ENCODE results near the gene ACIN1.
A peak's percentile ranks its signal among the peaks of the same experiment; 100 is the strongest.

Gene ACIN1

DNA sequence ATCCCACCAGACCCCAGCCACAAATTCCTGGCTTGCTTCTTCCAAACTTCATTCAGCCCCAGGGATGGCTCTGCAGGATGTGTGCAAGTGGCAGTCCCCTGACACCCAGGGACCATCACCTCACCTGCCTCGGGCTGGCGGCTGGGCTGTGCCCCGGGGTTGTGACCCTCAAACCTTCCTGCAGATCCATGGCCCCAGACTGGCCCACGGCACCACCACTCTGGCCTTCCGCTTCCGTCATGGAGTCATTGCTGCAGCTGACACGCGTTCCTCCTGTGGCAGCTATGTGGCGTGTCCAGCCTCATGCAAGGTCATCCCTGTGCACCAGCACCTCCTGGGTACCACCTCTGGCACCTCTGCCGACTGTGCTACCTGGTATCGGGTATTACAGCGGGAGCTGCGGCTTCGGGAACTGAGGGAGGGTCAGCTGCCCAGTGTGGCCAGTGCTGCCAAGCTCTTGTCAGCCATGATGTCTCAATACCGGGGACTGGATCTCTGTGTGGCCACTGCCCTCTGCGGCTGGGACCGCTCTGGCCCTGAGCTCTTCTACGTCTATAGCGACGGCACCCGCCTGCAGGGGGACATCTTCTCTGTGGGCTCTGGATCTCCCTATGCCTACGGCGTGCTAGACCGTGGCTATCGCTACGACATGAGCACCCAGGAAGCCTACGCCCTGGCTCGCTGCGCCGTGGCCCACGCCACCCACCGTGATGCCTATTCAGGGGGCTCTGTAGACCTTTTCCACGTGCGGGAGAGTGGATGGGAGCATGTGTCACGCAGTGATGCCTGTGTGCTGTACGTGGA lies 52.6 kb downstream of the ACIN1 start, which contains the start of gene PSMB11:
Gene PSMB11 (plus strand): TSS at position 51 of the 804 bp plus-strand sequence. CDS start 14 bp downstream, at position 65.
- DNase-seq (ENCODE audit: low spot score): no peak

DNA sequence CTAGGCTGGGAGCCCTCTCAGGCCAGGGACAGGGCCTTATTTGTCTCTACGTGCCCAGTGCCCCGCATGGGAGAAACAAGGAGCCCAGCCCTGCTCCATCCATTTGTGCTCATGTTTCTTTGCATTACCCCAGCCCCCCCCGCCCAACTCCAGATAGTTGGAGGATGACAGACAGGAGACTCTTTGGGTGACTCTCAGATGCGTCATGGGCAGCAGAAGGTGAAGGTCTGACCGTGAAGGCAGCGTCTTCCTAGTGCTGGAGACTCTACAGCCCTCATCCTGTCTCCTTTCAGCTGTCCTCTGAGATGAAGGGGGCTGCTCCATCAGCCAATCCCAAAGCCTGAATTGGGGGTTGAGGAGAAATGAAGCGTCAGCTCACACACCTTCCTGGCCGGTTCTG lies 53.2 kb downstream of the ACIN1 start:
- no peak for DNase-seq (ENCODE audit: low spot score)

DNA sequence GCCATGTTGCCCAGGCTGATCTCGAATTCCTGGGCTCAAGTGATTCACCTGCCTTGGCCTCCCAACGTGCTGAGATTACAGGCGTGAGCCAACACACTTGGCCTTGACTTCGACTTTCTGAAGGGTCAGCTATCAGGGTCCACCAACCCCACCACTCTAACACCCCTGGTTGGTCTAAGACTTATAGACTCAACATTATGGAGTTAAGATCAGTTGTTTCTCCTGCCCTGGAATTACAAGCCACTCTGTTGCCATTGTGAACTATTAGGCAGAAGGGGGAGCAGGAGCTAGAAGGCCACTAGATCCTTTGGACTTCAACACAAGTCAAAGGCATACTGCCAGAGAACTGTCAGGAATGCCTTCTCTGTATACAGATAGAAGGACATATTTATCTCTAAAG lies 54.8 kb downstream of the ACIN1 start:
- DNase-seq (ENCODE audit: low spot score): no peak

DNA sequence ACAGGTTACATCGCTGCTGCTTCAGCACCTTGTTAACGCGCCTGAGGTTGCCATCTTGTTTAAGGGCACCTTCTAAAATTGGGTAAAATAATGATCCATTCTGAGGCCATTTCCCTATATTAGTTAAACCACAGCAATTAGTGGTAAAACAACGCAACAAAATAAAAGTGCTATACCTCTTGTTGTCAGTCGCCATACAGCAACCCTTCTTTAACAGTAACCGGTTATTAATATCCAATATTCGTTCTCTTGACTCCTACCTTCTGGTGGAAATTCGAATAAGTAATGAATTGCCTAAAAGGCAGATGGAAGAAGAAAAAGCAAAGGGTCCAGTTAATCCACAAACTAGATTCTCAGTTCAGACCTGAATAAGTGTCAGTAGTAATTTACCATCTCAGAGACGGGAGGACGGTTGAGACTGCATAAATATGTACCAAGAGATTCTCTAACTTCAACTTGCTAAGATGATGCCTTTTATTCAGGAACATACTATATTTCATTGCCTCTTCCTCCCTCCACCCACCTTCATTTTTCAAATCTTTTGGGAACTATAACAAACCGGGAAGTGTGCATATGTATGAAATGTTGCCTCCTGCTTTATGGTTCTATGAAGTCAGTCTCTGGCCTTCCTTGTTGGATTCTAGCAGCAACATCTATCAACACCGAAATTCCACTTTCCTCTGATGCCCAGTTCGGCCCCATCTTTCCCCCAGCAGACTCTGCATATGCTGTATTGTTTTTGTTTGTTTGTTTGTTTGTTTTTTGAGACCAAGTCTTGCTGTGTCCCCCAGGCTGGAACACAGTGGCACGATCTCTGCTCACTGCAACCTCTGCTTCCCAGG lies 59.4 kb downstream of the ACIN1 start:
- no peak for DNase-seq (ENCODE audit: low spot score)

DNA sequence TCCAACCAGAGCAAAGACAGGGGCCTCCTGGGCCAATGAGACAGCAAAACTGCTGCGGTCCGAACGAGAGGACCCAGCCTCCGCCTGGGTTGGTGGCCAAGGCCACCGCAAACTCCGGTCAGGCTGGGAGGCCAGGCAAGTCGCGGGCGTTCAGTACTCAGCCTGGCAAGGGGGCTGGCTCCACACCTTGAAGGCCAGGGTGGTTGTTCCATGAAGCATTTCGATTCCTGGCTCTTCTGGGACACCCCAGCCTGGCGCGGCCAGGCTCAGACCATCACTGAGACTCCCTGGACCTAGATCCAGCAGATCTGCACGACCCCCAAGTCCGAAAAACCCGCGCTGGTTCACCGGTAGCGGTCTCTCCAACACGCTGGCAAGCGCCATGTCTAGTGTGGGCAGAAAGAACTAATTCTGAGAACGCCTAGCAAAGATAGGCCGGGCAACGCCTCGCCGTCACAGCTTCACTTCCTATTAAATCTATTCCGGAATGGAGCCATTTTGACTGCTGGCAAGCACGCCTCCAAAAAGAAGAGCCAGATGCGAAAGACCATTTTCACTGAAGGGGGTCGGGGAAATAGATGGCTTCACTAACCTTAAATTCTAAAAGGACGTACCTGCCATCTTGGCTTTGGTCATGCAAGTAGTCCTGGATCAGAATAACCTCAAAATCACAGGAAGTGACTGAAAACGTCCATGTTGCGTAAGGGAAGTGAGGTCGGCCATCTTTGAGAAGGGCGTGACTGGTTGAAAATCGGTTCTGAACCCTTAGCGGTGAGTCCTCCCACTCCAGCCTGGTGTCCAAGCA lies 60.2 kb downstream of the ACIN1 start, which contains the start of gene PSMB5:
Gene PSMB5 (minus strand): TSS at position 403 of the 805 bp plus-strand sequence. CDS start 19 bp downstream, at position 384.
- peak; percentile 95 for DNase-seq (ENCODE audit: low spot score)

DNA sequence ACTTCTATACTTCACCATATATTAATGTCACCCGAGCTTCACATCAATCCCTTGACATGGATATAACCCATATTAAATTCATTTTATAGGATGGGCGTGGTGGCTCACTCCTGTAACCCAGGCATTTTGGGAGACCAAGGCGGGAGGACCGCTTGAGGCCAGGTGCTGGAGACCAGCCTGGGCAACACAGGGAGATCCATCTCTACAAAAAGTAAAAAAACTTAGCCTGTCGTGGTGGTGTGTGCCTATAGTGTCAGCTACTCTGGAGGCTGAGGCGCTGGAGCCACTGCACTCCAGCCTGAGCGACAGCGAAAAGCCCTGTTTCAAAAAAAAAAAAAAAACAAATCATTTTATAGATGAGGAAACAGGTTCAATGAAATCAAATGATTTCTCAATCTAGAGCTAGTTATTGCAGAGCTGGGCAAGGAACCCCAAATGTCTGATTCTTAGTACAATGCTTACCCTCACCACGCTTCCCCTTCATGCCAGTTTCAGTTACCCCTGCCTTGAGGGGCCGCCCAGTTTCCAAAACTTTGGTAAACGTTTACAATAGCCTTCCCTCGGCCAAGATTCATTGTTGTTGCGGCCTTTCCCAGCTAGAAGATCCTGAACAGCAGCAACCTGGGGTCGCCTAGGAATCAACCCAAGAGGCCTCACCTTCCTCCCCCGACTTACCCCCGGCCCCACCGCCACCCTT lies 61.0 kb downstream of the ACIN1 start:
- DNase-seq (ENCODE audit: low spot score): no peak

DNA sequence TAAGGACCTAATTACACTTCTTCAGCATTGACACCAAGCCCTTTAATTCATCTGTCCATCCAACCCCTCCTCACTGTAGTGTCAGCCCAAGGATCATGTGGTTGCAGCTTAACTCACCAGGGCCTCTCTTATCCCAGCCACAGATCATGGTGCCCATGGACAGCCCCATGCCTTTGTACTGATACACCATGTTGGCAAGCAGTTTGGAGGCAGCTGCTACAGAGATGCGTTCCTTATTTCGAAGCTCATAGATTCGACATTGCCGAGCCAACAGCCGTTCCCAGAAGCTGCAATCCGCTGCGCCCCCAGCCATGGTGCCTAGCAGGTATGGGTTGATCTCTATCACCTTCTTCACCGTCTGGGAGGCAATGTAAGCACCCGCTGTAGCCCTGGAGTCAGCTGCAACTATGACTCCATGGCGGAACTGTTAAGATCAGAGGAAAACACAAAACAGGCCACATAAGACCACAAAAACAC lies 61.6 kb downstream of the ACIN1 start:
- no peak for DNase-seq (ENCODE audit: low spot score)

DNA sequence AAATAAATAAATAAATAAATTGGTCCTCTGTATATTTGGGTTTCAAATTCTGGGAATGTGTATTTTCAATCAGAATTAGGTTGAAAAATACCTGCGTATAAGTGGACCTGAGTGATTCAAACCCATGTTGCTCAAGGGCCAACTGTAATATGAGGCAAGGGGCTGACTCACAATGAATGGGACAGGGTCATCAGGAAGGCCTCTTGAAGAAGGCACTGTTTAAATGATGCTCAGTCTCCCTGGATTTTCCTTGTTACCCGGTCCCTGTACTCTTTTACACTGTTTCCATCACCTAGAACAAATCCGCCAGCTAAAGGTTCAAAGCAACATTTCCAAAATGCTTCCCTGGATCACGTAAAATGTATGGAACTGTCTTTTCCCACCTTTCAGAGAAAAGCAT lies 64.0 kb downstream of the ACIN1 start:
- no peak for DNase-seq (ENCODE audit: low spot score)

DNA sequence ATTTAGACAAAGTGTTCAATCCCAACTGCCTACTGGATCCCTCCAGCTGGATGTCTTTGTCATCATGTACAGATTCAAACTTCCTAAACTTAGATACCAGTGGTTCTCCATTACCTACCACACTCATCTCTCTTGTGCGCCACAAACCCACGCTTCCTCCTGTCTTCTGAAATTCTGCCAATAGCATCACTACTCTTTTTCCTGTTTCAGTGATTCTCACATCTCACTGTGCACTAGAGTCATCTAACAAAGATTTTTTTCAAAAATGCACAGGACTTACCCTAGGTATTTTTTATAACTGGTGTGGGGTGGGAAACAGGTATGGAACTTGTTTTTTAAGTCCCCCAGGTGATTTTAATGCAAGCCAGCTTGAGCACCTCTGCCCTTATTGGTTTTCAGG lies 66.1 kb downstream of the ACIN1 start:
- no peak for DNase-seq (ENCODE audit: low spot score)

DNA sequence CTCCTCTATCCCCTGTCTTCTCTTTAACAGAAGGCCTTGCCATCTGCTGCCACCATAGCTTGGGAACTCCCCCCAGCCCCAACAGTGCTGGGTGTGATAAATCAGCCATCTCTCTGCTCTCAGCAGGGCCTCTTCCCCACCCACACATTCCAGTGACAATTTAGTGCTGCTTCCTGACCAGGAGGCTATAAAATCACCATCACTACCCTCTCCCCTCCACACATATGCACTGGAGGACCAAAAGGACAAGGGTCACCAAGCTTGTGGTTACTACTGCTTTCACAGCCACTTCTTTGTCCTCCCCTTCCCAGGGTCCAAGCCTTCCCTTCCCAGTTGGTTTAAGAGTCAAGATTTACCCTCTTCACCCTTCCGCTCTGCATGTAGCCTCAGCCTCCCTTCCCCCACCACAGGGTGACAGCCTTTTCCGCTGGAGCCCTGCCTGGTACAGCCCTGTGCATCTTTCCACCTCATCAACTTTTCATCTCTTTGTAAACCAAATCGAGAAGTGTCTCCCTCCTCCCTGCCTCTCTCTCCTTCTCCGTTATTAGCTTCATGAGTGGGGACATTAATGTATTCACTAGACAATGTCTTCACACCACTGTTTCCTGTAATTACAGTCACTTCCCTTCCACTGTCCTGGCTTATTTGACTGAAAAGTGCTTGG lies 69.7 kb downstream of the ACIN1 start:
- no peak for DNase-seq (ENCODE audit: low spot score)

DNA sequence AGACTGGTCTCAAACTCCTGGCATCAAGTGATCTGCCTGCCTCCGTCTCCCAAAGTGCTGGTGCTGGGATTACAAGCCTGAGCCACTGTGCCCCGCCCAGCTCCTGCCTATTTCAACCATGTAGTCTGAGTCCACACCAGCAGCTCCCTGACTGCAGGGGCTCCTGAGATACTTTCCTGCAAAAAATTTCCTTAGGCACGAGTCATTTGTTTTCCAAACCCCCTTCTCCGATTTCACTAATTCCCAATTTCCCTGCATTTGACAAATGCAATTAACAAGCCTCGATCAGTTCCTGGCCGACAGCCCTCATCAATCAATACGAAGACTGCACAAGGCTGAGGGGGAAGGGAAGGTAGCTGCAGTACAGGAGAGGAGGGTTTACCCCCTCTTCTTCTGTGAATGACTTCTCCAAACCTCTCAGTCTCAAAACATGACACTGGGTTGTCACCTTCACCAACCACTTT lies 70.3 kb downstream of the ACIN1 start:
- DNase-seq (ENCODE audit: low spot score): no peak

DNA sequence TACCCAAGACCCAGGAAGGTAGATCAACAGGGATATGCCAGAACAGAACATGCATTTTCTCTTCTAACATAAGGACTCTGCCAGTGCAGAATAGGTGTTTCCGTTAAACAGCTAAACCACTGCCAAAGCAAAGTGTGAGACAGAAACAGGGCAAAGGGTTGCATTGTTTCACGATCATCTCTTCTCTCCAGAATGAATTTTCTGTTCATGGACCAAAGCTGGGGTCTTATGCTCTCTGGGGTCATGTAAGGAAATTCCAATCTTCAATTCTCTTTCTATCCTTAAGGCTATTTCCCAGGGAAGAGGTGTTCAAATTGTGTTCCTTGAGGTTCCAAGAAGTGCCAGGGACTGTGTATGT lies 71.2 kb downstream of the ACIN1 start:
- DNase-seq (ENCODE audit: low spot score): no peak

DNA sequence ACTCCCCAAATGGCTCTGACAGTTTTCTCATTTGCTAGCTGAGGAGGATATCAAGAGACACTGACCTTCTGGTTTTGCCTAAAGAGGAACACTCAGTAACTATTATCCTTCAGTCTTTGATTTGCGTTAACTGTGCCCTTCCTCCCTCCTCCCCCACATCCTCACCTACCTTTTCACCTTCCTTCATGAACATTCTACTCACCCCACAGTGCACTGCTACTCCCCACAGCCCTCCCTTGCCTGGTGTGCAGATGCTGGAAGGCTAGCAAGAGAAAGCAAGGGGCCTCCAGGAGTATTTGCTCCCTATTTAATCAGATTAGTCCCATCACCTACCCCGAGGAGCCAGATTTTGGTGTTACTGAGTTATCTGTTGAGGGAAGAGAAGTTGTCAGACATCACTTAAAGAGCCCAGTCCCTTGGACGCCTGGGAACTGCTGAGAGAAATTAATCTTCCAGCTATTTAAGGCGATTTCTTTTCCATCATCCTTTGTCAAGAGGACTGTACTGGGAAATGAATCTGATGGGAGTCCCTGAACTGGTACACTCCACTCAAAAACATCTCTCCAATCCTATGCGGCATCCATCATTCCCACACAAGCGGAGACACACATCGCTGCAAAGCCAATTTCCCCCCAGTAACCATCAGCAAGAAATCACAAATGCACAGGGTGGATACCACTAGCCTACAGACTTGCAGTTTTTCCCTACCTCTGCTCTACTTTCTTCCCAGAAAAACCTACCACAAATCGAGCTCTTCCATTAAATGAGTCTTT lies 71.7 kb downstream of the ACIN1 start:
- no peak for DNase-seq (ENCODE audit: low spot score)

DNA sequence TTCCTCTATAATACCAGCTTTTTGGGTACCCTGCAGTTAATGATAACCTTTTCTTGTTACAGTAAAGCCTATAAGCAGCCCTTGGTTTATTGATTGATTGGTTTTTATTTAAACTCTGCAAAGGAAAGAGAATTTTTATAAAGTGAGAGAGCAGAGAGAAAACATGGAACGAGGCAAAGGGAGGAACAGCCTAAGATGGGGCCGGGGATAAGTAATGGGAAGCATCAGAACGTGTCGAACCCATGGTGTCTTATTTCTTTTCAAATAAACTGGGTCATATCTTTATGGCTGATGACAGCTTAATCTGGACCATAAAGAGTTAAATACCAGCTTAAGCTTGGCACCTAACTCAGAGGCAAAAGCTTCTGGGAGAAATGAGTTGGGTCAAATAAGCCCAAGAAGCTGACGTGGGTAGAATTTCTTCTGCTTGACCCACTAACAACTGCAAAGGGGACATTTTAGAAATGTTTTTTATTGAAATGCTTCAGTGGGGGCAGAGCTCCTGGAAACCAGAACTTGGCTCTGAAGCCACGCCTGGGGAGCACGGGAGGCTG lies 73.0 kb downstream of the ACIN1 start:
- no peak for DNase-seq (ENCODE audit: low spot score)

DNA sequence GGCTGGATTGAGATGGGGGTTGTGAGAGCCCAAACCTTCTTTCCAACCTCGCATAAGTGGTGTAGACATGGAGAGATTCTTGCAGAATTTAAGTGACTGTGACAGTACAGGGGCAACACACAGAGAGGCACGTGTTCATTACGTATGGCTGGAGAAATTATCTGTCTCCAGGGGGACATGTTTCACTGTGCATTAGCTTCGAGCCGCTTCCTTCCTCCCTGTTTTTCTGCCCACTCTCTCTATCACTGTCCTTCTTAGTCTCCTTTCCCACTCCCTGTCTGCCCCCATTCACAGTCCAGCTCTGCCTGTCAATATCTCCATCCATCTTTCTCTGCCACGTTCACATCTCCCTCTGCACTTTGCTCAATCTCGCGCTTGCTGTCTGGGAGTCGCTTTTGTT lies 73.5 kb downstream of the ACIN1 start:
- DNase-seq (ENCODE audit: low spot score): no peak

DNA sequence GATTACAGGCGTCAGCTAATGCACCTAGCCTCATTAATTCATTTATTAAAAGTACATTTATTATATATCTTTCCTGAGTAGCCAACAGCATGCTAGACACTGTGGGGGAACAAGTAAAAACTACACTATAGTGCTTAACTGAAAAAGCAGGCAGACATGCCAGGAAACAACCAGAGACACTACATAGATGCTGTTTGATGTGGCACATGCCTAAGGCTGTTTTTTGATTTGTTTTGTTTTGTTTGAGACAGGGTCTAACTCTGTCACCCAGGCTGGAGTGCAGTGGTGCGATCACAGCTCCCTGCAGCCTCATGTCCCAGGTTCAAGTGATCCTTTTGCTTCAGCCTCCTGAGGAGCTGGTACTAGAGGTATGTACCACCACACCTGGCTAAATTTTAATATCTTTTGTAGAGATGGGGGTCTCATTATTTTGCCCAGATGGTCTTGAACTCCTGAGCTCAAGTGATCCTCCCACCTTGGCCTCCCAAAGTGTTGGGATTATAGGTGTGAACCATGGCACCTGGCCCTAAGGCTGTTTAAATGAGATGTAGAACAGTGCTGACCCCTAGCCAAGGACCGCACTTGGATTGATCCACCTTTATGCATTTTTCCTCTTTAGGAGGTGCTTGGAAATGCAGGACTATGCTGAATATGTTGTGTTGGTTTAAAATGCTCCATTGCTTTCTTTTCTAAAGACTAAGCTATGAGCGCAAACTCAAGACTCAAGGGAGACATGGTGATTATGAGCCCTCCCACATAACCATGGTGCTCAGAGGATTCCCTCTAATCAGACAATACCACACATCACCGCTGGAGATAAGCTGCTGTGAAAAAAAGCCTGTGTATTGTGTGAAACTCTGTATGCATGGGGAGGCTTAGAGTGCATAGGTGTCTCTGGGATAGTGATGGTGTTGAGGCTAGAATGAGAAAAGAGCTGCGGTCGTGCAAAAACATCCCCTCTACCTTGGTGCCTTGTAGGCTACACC lies 74.5 kb downstream of the ACIN1 start:
- DNase-seq (ENCODE audit: low spot score): no peak

DNA sequence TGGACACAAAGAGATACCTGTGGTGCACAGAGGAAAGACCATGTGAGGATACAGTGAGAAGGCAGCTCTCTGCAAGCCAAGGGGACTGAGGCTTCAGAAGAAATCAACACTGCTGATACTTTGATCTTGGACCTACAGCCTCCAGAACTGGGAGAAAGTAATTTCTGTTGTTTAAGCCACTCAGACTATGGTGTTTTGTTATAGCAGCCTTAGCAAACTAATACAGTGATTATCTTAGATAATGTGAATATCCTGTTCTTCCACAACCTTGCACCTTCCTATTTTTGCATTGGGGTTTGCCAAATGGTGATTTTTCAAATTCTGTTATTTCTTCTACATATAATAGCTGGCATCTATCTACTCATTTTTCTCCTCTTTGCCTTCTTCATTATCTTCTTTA lies 76.8 kb downstream of the ACIN1 start:
- no peak for DNase-seq (ENCODE audit: low spot score)

DNA sequence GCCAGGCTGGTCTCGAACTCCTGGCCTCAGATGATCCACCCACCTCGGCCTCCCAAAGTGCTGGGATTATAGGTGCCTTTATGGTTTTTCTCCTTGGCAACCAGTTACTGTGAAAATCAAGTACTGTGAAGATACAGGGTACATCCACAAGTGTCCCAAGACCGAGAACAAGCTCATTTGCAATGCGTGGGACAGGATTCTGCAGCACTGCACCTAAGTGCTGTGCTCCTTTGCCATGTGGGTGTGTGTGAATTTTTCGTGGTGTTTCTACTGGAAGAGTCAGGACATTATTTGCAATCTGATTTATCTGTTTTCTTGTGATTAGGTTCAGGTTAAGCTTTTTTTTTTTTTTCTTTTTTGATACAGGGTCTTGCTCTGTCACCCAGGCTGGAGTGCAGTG lies 77.8 kb downstream of the ACIN1 start:
- no peak for DNase-seq (ENCODE audit: low spot score)

DNA sequence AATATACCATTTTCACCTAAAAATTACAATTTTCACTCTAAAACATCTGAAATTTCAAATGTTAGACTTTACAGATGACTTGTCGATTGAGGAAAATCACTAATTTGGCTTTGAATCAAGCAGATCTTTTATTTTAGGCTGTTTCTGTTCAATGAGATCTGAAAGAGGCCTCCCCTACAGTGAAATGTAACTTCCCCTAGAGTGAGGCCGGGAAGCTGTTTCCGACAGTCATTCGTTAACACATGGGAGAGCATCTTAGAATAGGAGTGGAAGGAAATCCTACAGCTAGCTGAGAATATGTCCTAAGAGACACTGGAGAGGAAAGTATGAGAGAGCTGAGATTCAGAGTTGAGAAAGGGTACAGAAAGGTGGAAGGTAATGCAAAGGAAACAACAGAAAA lies 79.3 kb downstream of the ACIN1 start:
- no peak for DNase-seq (ENCODE audit: low spot score)
